ENCODE measurements around the gene SEMA4G. TPM values are rescaled to one million over a fixed set of nuclear protein-coding genes. Genes with fewer than 3 reads are reported as not detected.

Gene SEMA4G
- total and polyA plus RNA-seq, 2 donors: 0.24 to 1.2 TPM

GRCh38 chr10:100978121-100978900 is 9.0 kb downstream of the SEMA4G start:
- DNase-seq (ENCODE audit: low read depth in 6 of 9, low spot score in 9 of 9): no peak

DNA sequence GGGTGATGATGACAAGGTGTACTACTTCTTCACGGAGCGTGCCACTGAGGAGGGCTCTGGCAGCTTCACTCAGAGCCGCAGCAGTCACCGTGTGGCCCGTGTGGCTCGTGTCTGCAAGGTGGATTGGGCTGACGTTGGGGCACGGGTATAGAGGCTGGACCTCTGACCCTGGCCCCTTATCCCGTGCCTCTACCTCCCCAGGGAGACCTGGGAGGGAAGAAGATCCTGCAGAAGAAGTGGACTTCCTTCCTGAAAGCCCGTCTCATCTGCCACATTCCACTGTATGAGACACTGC is 9.5 kb downstream of the SEMA4G start:
- Histone ChIP-seq H3K4me1 (ENCODE audit: control insufficient read depth in 2 of 2, insufficient read depth in 2 of 2, low read length in 2 of 2) (no peaks in the 10 kb centered on the region), H3K27ac (ENCODE audit: low read depth in 1 of 2, low read length in 1 of 2) (no peak overlapping the region), H3K9me3 (ENCODE audit: control insufficient read depth in 2 of 2, insufficient read depth in 1 of 2, low read length in 1 of 2) (no peaks in the 10 kb centered on the region), H3K27me3 (ENCODE audit: control insufficient read depth in 2 of 2, insufficient read depth in 1 of 2, low read length in 1 of 2) (no peaks in the 10 kb centered on the region), H3K4me3 (ENCODE audit: low read length in 2 of 2) (no peak overlapping the region), H3K36me3 (ENCODE audit: control insufficient read depth in 2 of 2, insufficient read depth in 2 of 2, low read length in 1 of 2) (peaks cover 23 to 33% of the 10 kb centered on the region in 2 donors)
- no peak for DNase-seq (ENCODE audit: low read depth in 6 of 9, low spot score in 9 of 9)
- 97% methylated on average over 10 of the region's 10 CpGs for WGBS

More at GRCh38 chr10:100978121-100978900, 9.0 kb downstream of the SEMA4G start:
- 97% methylated on average over 13 of the region's 13 CpGs for WGBS
- H3K4me1 ChIP-seq (ENCODE audit: control insufficient read depth in 2 of 2, insufficient read depth in 2 of 2, low read length in 2 of 2): no peaks in the 10 kb centered on the region
- H3K9me3 ChIP-seq (ENCODE audit: control insufficient read depth in 2 of 2, insufficient read depth in 1 of 2, low read length in 1 of 2): no peaks in the 10 kb centered on the region
- no peak overlapping the region for H3K4me3 ChIP-seq (ENCODE audit: low read length in 2 of 2)
- H3K36me3 ChIP-seq (ENCODE audit: control insufficient read depth in 2 of 2, insufficient read depth in 2 of 2, low read length in 1 of 2): peaks cover 20 to 28% of the 10 kb centered on the region in 2 donors
- H3K27ac ChIP-seq (ENCODE audit: low read depth in 1 of 2, low read length in 1 of 2): no peak overlapping the region
- no peaks in the 10 kb centered on the region for H3K27me3 ChIP-seq (ENCODE audit: control insufficient read depth in 2 of 2, insufficient read depth in 1 of 2, low read length in 1 of 2)

GRCh38 chr10:100979791-100980272 is 10.5 kb downstream of the SEMA4G start:
- WGBS: 97% methylated on average over 16 of the region's 16 CpGs
- Histone ChIP-seq H3K9me3 (ENCODE audit: control insufficient read depth in 2 of 2, insufficient read depth in 1 of 2, low read length in 1 of 2) (no peaks in the 10 kb centered on the region), H3K27me3 (ENCODE audit: control insufficient read depth in 2 of 2, insufficient read depth in 1 of 2, low read length in 1 of 2) (no peaks in the 10 kb centered on the region), H3K4me3 (ENCODE audit: low read length in 2 of 2) (no peak overlapping the region), H3K27ac (ENCODE audit: low read depth in 1 of 2, low read length in 1 of 2) (no peak overlapping the region), H3K4me1 (ENCODE audit: control insufficient read depth in 2 of 2, insufficient read depth in 2 of 2, low read length in 2 of 2) (no peaks in the 10 kb centered on the region), H3K36me3 (ENCODE audit: control insufficient read depth in 2 of 2, insufficient read depth in 2 of 2, low read length in 1 of 2) (peaks cover 23 to 37% of the 10 kb centered on the region in 2 donors)
- DNase-seq (ENCODE audit: low read depth in 6 of 9, low spot score in 9 of 9): no peak

- 98% methylated on average over 2 of the region's 2 CpGs for WGBS
- H3K27me3 ChIP-seq (ENCODE audit: control insufficient read depth in 2 of 2, insufficient read depth in 1 of 2, low read length in 1 of 2): no peaks in the 10 kb centered on the region
- H3K4me1 ChIP-seq (ENCODE audit: control insufficient read depth in 2 of 2, insufficient read depth in 2 of 2, low read length in 2 of 2): no peaks in the 10 kb centered on the region
- no peaks in the 10 kb centered on the region for H3K9me3 ChIP-seq (ENCODE audit: control insufficient read depth in 2 of 2, insufficient read depth in 1 of 2, low read length in 1 of 2)
- peaks cover 23 to 37% of the 10 kb centered on the region in 2 donors for H3K36me3 ChIP-seq (ENCODE audit: control insufficient read depth in 2 of 2, insufficient read depth in 2 of 2, low read length in 1 of 2)
- no peak overlapping the region for H3K4me3 ChIP-seq (ENCODE audit: low read length in 2 of 2)
- DNase-seq (ENCODE audit: low read depth in 6 of 9, low spot score in 9 of 9): no peak
- no peak overlapping the region for H3K27ac ChIP-seq (ENCODE audit: low read depth in 1 of 2, low read length in 1 of 2)
Measured at GRCh38 chr10:100980311-100980710, 11.0 kb downstream of the SEMA4G start.

GRCh38 chr10:100980711-100981110 is 11.4 kb downstream of the SEMA4G start:
- DNase-seq (ENCODE audit: low read depth in 6 of 9, low spot score in 9 of 9): no peak
- WGBS: 97% methylated on average over 7 of the region's 7 CpGs
- H3K4me1 ChIP-seq (ENCODE audit: control insufficient read depth in 2 of 2, insufficient read depth in 2 of 2, low read length in 2 of 2): no peaks in the 10 kb centered on the region
- H3K9me3 ChIP-seq (ENCODE audit: control insufficient read depth in 2 of 2, insufficient read depth in 1 of 2, low read length in 1 of 2): no peaks in the 10 kb centered on the region
- no peak overlapping the region for H3K4me3 ChIP-seq (ENCODE audit: low read length in 2 of 2)
- H3K27ac ChIP-seq (ENCODE audit: low read depth in 1 of 2, low read length in 1 of 2): no peak overlapping the region
- H3K36me3 ChIP-seq (ENCODE audit: control insufficient read depth in 2 of 2, insufficient read depth in 2 of 2, low read length in 1 of 2): peaks cover 23 to 37% of the 10 kb centered on the region in 2 donors
- H3K27me3 ChIP-seq (ENCODE audit: control insufficient read depth in 2 of 2, insufficient read depth in 1 of 2, low read length in 1 of 2): no peaks in the 10 kb centered on the region

DNA sequence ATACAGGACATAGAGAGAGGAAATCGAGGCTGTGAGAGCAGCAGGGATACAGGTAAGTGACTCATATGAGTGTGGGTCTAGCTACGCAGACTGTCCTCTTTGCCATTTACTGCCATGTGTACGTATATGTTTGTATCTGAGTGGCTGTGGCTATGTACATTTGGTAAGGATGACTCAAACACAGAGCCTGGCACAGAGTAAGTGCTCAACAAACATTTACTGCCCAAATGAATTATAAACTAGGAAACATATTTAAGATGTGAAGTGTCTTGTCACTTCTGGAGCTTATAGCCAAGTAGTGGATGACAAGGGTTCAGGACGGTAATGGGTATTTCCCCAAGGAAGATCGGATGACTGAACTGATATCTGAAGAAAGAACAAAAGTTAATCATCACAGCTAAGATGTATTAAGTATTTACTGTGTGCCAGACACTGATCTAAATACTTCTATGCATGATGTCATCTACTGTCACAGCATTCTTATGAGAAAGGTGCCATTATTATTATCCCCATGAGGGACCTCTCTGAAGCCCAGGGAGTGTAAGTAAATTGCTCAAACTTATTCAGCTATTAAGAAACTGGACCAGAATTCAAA is 12.0 kb downstream of the SEMA4G start:
- no peak overlapping the region for H3K27ac ChIP-seq (ENCODE audit: low read depth in 1 of 2, low read length in 1 of 2)
- no peaks in the 10 kb centered on the region for H3K9me3 ChIP-seq (ENCODE audit: control insufficient read depth in 2 of 2, insufficient read depth in 1 of 2, low read length in 1 of 2)
- no peaks in the 10 kb centered on the region for H3K27me3 ChIP-seq (ENCODE audit: control insufficient read depth in 2 of 2, insufficient read depth in 1 of 2, low read length in 1 of 2)
- H3K36me3 ChIP-seq (ENCODE audit: control insufficient read depth in 2 of 2, insufficient read depth in 2 of 2, low read length in 1 of 2): peaks cover 23 to 37% of the 10 kb centered on the region in 2 donors
- peaks cover under 1 to 2% of the 10 kb centered on the region in 2 donors for H3K4me1 ChIP-seq (ENCODE audit: control insufficient read depth in 2 of 2, insufficient read depth in 2 of 2, low read length in 2 of 2)
- 96% methylated on average over 5 of the region's 5 CpGs for WGBS
- DNase-seq (ENCODE audit: low read depth in 6 of 9, low spot score in 9 of 9): no peak
- H3K4me3 ChIP-seq (ENCODE audit: low read length in 2 of 2): no peak overlapping the region

DNA sequence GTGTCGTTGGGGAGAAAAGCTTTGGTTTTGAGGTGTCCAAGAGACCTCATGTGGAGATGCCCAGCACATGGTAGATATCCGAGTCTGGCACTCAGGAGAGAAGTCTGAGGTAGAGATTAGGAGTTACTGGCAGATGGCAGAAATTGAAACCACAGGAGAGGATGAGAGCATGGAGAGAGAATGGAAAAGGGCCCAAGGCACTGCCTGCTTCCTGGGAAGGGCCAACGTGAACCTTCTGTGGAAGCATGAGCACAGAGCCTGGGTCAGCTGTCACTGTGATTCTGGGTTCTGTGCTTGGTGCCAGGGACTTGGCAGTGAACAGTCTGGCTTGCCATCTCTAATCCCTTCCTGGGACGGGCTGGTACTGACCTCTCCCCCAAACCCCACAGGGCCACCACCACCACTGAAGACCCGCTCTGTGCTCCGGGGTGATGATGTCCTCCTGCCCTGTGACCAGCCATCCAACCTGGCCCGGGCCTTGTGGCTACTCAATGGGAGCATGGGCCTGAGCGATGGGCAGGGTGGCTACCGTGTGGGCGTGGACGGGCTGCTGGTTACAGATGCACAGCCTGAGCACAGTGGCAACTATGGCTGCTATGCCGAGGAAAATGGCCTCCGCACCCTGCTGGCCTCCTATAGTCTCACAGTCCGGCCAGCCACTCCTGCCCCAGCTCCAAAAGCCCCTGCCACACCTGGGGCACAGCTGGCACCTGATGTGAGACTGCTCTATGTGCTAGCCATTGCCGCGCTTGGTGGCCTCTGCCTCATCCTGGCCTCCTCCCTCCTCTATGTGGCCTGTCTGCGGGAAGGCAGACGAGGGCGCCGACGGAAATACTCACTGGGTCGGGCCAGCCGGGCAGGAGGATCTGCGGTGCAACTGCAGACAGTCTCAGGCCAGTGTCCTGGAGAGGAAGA is 13.9 kb downstream of the SEMA4G start:
- DNase-seq (ENCODE audit: low read depth in 6 of 9, low spot score in 9 of 9): no peak
- Histone ChIP-seq H3K4me3 (ENCODE audit: low read length in 2 of 2) (no peak overlapping the region), H3K27ac (ENCODE audit: low read depth in 1 of 2, low read length in 1 of 2) (no peak overlapping the region), H3K4me1 (ENCODE audit: control insufficient read depth in 2 of 2, insufficient read depth in 2 of 2, low read length in 2 of 2) (peaks cover 10 to 17% of the 10 kb centered on the region in 2 donors), H3K9me3 (ENCODE audit: control insufficient read depth in 2 of 2, insufficient read depth in 1 of 2, low read length in 1 of 2) (no peaks in the 10 kb centered on the region), H3K27me3 (ENCODE audit: control insufficient read depth in 2 of 2, insufficient read depth in 1 of 2, low read length in 1 of 2) (peaks cover 0 to 2% of the 10 kb centered on the region in 2 donors), H3K36me3 (ENCODE audit: control insufficient read depth in 2 of 2, insufficient read depth in 2 of 2, low read length in 1 of 2) (peaks cover 23 to 37% of the 10 kb centered on the region in 2 donors)
- 96% methylated on average over 24 of the region's 24 CpGs for WGBS

DNA sequence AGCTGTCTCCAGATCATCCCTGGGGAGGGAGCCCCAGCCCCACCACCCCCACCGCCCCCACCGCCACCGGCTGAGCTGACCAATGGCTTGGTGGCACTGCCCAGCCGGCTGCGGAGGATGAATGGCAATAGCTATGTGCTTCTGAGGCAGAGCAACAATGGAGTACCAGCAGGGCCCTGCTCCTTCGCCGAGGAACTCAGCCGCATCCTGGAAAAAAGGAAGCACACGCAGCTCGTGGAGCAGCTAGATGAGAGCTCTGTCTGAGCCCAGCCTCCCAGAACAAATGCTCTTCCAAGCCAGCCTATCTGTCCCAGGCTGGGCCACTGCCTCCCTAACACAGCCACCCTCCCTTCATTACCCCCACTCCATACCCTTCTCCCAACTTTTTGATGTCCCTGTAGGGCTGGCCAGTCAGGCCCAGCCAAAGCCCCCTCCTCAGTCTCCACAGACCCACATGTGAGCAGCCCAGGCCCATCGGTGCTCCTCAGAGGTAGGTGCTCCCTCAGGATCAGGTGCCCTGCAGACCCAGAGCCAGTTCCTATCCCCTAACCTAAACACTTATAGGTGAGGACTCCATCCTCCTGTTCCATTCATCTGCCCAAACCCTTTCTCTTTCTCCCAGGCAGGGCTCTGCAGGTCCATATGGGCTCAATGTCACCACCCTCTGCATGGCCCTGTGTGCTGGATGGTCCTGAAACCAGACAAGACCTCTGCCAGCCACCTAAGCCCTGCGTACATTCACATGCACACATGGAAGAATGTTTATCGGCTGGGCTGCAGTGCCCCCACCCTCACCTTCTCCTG is 14.8 kb downstream of the SEMA4G start:
- no peak for DNase-seq (ENCODE audit: low read depth in 6 of 9, low spot score in 9 of 9)
- Histone ChIP-seq H3K4me3 (ENCODE audit: low read length in 2 of 2) (no peak overlapping the region), H3K4me1 (ENCODE audit: control insufficient read depth in 2 of 2, insufficient read depth in 2 of 2, low read length in 2 of 2) (peaks cover 10 to 22% of the 10 kb centered on the region in 2 donors), H3K27ac (ENCODE audit: low read depth in 1 of 2, low read length in 1 of 2) (no peak overlapping the region), H3K9me3 (ENCODE audit: control insufficient read depth in 2 of 2, insufficient read depth in 1 of 2, low read length in 1 of 2) (peaks cover 0 to 4% of the 10 kb centered on the region in 2 donors), H3K36me3 (ENCODE audit: control insufficient read depth in 2 of 2, insufficient read depth in 2 of 2, low read length in 1 of 2) (peaks cover 24 to 29% of the 10 kb centered on the region in 2 donors), H3K27me3 (ENCODE audit: control insufficient read depth in 2 of 2, insufficient read depth in 1 of 2, low read length in 1 of 2) (peaks cover 0 to 2% of the 10 kb centered on the region in 2 donors)
- WGBS: 95% methylated on average over 13 of the region's 13 CpGs
